ENCODE data around the gene PPP1R14C. TPM values are rescaled to one million over a fixed set of nuclear protein-coding genes. Genes with fewer than 3 reads are reported as not detected.

Gene PPP1R14C
- total RNA-seq, 1 experiment from 2014 or later, result 4.6 TPM

GRCh38 chr6:150145830-150146229, 3.0 kb downstream of the PPP1R14C start:
- POLR2A ChIA-PET (ENCODE audit: low non-redundant PET), result interaction anchor here (0.9 kb wide), 1 partner anchor 35 kb away, joined by 3 read pairs; no protein-coding TSS in a partner anchor
- CTCF ChIA-PET, result no interaction called here
- intact Hi-C loops (cut with micrococcal nuclease; ENCODE audit: unreplicated experiment), result no loop called here

GRCh38 chr6:150146436-150146835, 3.6 kb downstream of the PPP1R14C start:
- ChIA-PET CTCF (interaction anchor here (0.6 kb wide), 1 partner anchor 95 kb away, joined by 8 read pairs; no protein-coding TSS in a partner anchor), POLR2A (ENCODE audit: low non-redundant PET) (no interaction called here)
- Histone ChIP-seq H3K4me3 (ENCODE audit: low read depth, low read length, poor library complexity, severe bottlenecking) (no peak overlapping the region), H3K4me1 (ENCODE audit: insufficient read depth, low read length, poor library complexity, severe bottlenecking) (peaks cover 9% of the 10 kb centered on the region), H3K27ac (ENCODE audit: low read depth, low read length, poor library complexity, severe bottlenecking) (no peak overlapping the region), H3K27me3 (replicated peaks; ENCODE audit: insufficient read depth, low read depth, low read length, poor library complexity) (peaks cover 30% of the 10 kb centered on the region), H3K9me3 (ENCODE audit: low read depth, low read length, poor library complexity, severe bottlenecking) (no peaks in the 10 kb centered on the region), H3K36me3 (ENCODE audit: insufficient read depth, low read length, poor library complexity, severe bottlenecking) (no peaks in the 10 kb centered on the region)
- DNase-seq (ENCODE audit: low spot score), result no peak
- TF ChIP-seq CTCF (conservative IDR thresholded peaks at IDR 0.05; ENCODE audit: low read depth, low read length) (no peak), EZH2 (IDR thresholded peaks at IDR 0.05; ENCODE audit: borderline replicate concordance, low read depth, low read length, poor library complexity, severe bottlenecking) (no peak)
- no TSS peak for BruUV-seq (replicated peaks)
- intact Hi-C loops (cut with micrococcal nuclease; ENCODE audit: unreplicated experiment), result no loop called here

More at GRCh38 chr6:150145830-150146229, 3.0 kb downstream of the PPP1R14C start:
- H3K27me3 ChIP-seq (replicated peaks; ENCODE audit: insufficient read depth, low read depth, low read length, poor library complexity), result peaks cover 36% of the 10 kb centered on the region
- H3K9me3 ChIP-seq (ENCODE audit: low read depth, low read length, poor library complexity, severe bottlenecking), result no peaks in the 10 kb centered on the region
- DNase-seq (ENCODE audit: low spot score), result no peak
- TF ChIP-seq EZH2 (IDR thresholded peaks at IDR 0.05; ENCODE audit: borderline replicate concordance, low read depth, low read length, poor library complexity, severe bottlenecking) (no peak), CTCF (conservative IDR thresholded peaks at IDR 0.05; ENCODE audit: low read depth, low read length) (no peak)
- H3K27ac ChIP-seq (ENCODE audit: low read depth, low read length, poor library complexity, severe bottlenecking), result no peak overlapping the region
- peaks cover 9% of the 10 kb centered on the region for H3K4me1 ChIP-seq (ENCODE audit: insufficient read depth, low read length, poor library complexity, severe bottlenecking)
- H3K36me3 ChIP-seq (ENCODE audit: insufficient read depth, low read length, poor library complexity, severe bottlenecking), result no peaks in the 10 kb centered on the region
- H3K4me3 ChIP-seq (ENCODE audit: low read depth, low read length, poor library complexity, severe bottlenecking), result no peak overlapping the region
- BruUV-seq (replicated peaks), result TSS peak; percentile 17

GRCh38 chr6:150149146-150149545, 6.3 kb downstream of the PPP1R14C start:
- intact Hi-C loops (cut with micrococcal nuclease; ENCODE audit: unreplicated experiment), result no loop called here

More at GRCh38 chr6:150149146-150149545, 6.3 kb downstream of the PPP1R14C start:
- DNase-seq (ENCODE audit: low spot score), result no peak
- Histone ChIP-seq H3K36me3 (ENCODE audit: insufficient read depth, low read length, poor library complexity, severe bottlenecking) (no peaks in the 10 kb centered on the region), H3K27ac (ENCODE audit: low read depth, low read length, poor library complexity, severe bottlenecking) (no peak overlapping the region), H3K4me3 (ENCODE audit: low read depth, low read length, poor library complexity, severe bottlenecking) (no peak overlapping the region), H3K9me3 (ENCODE audit: low read depth, low read length, poor library complexity, severe bottlenecking) (no peaks in the 10 kb centered on the region), H3K4me1 (ENCODE audit: insufficient read depth, low read length, poor library complexity, severe bottlenecking) (peaks cover 5% of the 10 kb centered on the region), H3K27me3 (replicated peaks; ENCODE audit: insufficient read depth, low read depth, low read length, poor library complexity) (peaks cover 18% of the 10 kb centered on the region)
- no TSS peak for BruUV-seq (replicated peaks)
- CTCF ChIA-PET, result no interaction called here
- no peak for TF ChIP-seq CTCF (conservative IDR thresholded peaks at IDR 0.05; ENCODE audit: low read depth, low read length)
- no peak for TF ChIP-seq EZH2 (IDR thresholded peaks at IDR 0.05; ENCODE audit: borderline replicate concordance, low read depth, low read length, poor library complexity, severe bottlenecking)
- POLR2A ChIA-PET (ENCODE audit: low non-redundant PET), result no interaction called here

Data from A673 (cell line).